Prostate gland (tissue), 1 donor: ENCODE data around the gene TMEM144.

ENCODE experiments used
- POLR2A ChIP-seq: fragments of 450-650 bp; IDR thresholded peaks from one replicate; pipeline ENCODE4 v1.6.1; 2016; ENCODE audit warnings: antibody characterized with exemption, mild to moderate bottlenecking
- POLR2AphosphoS5 ChIP-seq: sonication (generic); formaldehyde crosslinking; IDR thresholded peaks from one replicate; pipeline ENCODE4 v1.6.1; 2017; ENCODE audit warnings: antibody characterized with exemption

- no peak for TF ChIP-seq POLR2A
- TF ChIP-seq POLR2AphosphoS5 = no peak
Observed at GRCh38 chr4:158239196-158239595, 28.9 kb downstream of the TMEM144 start.
